NCI-H748 treated with DMSO at 0.1 percent for 48 hours (cell line): ENCODE measurements around the gene MED13L.
"Not testable (repeated sequence)": the region's sequence is repeated elsewhere in the genome, so short reads cannot be mapped to it uniquely, and the experiment has no call there.

Experiments
- DNase-seq: peaks from one replicate; lab custom pipeline; 2025; lab: John Stamatoyannopoulos, UW

The MED13L gene

DNA sequence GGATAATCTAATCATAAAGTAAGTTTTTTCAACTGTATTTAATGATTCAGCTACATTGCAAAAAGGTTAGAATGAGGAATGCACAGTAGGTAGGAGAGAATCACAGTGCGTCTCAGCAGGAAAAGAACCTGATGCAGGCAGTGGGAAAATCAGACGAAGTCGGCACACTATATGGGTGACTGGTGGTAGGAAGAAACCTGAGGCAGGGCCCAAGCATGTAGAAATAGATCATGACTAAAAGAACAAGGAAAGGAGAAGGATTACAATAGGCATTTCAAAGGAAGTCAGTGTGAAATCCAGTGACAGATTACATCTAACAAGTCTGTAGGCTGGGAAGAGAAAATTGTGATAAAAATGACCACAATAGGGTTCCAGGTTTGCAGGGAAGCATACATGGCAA, 267.0 kb downstream of the MED13L start:
- DNase-seq, result no peak

DNA sequence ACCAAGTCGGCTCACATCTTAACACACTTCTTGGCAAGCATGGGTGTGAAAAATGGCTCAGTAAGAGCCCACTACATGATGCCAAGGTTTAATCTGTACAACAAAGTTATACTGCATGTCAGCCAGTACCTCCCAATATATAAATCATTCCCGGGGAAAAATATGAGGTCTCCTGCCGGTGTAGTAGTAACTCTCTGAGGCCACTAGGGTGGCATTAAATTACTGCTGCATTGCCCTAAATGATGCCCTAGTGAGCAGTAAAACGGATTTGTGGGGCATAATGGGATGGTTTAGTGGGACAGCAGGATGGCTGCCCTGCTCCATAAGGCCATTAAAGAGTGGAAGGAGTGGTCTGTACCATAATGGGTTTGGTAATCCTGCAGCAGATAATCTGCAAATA, 267.7 kb downstream of the MED13L start:
- DNase-seq, result no peak

DNA sequence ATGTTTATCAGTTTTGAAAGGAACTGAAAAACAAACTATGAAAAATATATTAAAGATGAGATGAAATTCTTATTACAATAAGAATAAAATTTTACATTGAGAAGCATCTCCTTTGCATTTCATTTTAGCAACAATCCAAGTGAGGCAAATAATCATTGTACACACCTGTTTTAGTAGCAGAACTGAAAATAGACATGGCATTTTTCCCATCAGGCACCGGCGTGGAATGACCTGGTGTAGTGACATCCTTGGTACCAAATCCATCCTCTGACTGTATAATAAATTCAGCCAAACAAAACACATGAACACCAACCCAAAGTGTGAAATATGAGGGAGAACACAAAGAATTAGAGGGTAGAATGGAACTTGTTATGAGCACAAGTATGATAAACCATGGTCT, 271.4 kb downstream of the MED13L start:
- no peak for DNase-seq

DNA sequence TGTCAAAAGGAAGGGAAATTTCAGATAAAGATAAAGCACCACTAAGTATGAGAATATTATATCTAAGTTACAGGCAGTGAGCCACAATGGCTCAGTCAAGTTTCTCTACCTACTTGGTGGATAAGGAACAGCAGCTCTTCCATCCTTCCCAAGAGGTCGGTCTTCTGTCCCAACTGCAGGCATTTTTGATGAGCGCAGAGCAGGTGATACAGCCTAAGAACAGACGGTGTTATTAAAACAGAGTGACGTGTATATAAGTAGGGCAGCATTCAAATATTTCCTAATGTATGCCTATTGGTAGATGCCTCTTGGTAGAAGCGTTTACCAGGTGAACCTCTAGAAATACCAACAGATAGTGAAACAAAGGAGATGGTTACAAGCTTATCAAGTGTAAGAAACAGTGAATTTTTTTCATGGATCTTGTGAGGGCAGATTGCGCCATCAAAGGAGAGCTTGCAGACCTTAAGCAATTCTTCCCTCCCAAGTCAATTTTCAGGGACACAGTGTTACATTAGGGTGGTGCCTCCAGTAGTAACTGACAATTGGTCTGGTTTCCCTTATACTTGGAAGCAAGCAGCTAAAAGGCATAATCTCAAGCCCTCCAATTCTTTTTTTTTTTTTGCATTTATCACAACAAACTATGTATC, 274.5 kb downstream of the MED13L start:
- DNase-seq, result no peak

DNA sequence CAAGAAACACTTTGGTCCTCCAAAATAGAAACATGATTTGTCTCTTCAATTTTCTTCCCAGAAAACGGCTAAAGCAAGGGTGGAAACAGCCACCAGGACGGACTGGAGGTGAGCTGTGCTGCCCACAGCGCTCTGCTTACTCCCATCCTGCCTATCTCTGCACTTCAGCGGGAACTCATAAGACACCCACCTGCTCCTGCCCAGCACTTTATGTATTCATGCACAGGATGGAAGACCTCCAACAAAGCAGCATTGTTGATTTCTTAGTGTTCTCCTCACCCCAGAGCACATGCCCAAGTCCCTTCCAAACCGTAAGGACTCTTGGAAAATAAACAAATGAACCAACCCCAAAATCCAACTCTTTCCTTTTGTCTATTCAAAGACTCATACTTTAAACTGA, 277.2 kb downstream of the MED13L start:
- no peak for DNase-seq

DNA sequence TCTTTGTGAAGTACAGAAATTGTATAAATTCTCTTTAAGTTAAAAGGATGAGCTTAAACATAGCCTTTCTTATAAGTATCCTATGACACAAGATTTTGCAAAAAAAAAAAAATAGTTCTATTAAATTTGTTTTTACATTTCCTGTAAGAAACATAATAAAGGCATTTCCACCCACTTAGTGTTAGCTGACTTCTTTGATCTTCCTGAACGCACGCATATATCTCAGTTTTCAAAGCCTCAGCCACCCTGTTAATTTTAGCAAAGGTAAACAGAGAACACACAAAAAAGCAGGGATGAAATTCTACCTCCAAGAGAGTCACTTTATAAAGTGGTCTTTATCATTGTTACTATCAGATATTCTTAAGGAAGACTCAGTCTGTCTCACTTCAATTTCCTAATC, 277.9 kb downstream of the MED13L start:
- no peak for DNase-seq

DNA sequence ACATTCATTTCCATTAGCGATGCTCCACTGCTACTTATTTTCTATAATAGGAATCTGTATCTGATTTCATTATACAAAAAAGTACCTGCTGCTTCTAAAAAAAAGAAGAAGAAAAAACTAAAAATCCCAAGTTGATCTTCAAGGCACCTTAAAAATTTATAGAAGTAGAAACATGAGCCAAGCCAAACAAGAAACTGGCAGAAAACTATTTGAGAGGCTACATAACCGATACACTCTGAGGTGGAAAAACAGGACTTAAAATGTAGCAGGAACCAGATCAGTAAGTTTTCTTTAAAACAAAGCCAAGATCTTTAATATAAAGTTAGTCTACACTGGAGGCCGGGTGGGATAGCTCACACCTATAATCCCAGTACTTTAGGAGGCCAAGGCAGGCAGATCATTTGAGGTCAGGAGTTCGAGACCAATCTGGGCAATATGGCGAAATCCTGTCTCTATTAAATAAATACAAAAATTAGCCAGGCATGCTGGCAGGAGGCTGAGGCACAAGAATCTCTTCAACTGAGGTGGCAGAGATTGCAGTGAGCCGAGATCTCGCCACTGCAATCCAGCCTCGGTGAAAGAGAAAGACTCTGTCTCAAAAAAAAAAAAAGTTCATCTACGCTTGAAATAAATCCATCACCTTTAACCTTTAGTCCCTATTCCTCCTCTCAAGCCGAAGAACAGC, 278.6 kb downstream of the MED13L start:
- DNase-seq, result no peak

DNA sequence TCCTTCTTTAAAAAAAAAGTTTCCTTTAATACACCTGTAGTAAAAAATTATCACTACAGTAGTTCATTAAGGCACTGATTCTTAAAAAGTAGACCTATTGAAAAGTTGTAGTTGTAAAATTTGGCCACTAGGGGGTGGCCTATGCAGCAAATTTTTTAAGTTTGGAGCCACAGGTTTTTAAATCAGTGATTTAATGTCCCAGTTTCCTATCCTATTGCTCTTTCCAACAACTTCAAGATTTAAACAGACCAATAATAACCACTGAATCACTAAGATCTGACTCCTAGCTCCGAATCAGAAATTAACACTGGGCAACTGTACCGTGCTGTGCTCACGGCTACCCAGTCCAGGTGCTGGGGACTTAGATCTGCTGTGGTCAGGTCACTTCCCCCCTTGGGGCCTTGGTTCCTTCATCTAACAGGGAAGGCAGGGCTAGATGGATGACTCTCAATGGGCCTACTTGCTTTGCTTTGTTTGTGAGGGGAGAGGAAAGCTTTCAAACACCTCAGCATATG, 279.3 kb downstream of the MED13L start:
- DNase-seq, result no peak

DNA sequence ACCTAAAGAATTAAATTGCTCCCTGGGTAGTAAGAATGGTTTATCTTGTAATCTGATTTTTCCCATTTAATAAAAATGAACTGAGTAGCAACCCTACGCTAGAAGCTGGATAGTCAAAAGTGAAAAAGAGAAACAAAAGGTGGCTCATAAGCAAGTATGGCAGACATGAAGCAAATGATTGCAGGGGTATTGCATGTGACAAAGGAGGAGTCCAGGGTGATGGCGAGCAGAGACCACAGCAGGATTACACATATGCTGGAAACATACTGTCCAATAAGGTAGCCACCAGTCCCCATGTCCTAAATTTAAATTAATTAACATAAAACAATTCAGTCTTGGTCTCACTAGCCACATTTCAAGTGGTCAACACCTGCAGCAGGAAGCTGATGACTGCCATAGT, 283.8 kb downstream of the MED13L start:
- DNase-seq, result no peak

DNA sequence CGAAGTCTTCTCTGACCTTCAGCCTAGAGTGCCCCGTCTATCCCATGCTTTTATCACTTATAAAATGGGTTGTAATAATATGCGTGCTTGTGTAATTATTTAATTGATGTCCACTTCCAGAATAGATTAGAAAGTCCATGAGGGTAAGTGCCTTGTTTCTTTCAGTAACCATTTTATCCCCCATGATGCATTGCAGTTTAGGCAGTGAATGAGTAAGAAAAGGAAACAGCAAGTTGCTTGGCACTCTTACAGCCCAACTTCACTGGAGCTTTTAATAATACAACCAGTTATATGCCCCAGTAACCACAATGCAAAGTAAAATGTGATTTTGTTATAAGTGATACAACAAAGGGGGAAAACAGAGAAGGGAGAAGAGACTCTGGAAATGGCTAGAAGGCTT, 287.3 kb downstream of the MED13L start:
- no peak for DNase-seq

DNA sequence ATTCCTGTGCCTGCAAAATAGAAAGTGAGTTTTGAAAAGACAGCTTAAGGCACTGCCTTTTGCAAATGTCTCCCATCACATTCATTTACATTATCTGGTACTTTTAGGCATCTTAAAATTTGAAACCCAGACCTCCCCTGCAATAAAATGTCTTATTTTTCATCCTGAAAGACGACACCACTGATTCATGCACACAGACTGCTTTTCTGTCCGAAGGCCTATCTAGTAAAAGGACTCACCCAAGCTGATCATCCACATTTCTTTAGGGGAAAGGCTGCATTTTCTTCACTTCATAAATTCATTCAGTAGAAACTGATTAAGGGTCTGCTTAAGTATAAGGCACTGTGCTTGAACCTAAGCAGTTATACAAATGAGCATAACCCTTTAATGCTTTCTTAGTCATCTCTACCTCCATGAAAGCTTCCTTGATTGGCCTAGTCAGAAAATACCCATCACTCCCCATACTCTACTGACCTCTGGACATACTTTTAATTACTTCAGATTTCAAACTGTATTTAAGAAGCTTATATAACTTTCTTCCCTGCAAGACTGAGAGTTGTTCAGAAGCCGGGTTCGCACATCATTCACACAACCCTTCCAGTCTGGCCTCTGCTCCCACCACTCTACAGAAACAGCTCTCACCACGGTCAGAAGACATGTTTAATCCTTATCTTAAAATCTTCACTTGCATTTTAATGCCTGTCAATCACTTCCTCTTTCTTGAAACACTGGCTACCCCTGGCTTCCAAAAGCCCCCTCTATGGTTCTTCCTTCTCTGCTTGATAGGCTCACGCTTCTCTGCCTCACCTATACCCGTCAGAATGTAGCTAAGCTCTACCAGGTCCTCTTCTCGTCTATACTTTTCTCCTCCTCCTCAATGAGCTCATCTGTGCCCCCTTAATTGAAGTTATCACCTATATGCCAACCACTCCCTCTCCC, 288.6 kb downstream of the MED13L start:
- DNase-seq, result no peak

DNA sequence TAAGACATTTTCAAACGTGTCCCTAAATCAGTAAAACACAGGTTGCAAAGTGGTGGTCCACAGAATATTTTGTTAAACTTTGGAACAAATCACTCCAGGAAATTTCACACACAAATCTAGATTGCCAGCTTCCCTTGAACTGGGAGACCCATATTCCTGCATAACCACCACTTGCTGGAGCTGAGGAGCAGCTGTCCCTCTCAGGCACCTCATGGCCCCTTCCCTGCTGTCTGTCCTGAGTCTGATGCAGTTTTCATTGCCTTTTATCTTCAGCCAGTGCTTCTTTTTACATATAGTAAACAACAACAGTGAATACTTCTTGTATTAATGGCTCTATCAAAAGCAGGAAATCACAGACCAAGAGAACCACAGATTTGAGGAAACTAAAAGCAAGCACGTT, 289.3 kb downstream of the MED13L start:
- DNase-seq, result no peak

DNA sequence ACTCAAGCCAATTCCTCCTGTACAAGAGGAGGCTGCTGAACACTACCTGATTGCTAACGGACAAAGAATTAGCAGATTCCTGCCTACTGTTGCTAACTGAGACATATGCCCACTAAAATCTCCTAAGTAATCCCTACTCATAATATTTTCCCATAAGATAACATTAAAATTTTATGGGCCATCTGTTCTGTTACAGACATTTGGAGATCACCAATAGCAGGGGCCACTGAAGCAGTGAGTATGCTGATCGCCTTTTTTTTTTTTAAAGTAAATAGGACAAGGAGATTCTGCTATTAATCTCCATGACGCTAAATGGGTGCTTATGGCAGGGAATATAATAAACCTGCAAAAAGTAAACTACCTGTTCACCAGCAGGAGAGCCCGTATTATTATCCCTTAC, 292.9 kb downstream of the MED13L start:
- DNase-seq, result no peak

DNA sequence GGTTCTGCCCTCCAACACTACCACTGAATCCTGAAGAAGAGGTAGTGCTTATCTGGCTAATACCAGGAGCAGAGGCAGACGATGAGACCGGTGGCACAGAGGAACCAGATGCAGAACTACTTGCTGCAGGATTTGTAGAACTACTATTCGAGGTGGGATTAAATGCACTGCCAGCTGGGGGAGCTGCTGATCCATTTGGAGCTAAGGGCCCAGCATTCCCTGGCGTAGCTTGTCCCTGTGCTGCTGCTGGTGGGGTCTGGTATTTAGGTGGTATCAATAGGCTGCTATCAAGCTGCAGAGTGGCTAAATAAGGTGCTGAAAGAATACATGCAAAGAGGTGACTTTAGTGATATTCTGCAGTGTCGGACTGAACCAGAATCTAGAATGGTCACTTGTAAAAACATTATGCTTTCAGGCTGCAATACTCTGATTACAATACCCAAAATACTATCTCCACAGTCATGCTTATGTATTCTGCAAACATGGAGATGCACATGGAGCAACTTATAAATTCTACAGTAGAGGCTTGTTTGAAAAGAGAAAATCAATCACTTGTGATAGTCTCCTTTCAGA, 294.2 kb downstream of the MED13L start:
- DNase-seq, result no peak

DNA sequence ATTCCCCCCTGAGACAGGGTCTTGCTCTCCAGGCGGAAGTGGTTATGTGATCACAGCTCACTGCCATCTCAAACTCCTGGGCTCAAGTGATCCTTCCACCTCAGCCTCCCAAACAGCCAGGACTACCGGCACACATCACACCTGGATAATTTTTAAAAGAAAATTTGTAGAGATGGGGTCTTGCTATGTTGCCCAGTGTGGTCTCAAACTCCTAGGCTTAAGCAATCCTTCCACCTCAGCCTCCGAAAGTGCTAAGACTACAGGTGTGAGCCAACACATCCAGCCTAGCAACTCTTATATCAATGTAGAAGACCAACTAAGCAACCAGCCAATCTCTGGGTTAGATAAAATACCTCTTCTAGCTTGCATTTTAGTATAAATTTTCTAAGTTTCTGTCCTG, 297.2 kb downstream of the MED13L start:
- no peak for DNase-seq

DNA sequence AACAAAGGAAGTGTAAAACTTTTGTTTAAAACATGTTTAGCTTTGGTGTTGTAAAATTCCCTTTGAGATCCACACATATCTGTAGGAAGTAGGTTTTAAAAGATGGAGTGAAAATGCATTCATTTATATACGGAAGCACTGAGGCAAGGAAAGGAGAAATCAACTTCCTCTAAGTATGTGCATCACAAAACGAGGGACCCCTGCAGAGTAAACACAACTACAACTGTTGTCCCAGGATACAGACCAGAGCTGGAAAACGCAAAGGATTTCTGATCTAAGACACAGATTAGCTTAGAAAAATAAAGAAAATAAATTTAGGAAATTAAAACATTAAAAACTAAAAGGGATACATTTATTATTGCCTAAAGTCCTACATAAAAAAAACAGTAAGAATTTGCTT, 297.6 kb downstream of the MED13L start:
- DNase-seq, result no peak

DNA sequence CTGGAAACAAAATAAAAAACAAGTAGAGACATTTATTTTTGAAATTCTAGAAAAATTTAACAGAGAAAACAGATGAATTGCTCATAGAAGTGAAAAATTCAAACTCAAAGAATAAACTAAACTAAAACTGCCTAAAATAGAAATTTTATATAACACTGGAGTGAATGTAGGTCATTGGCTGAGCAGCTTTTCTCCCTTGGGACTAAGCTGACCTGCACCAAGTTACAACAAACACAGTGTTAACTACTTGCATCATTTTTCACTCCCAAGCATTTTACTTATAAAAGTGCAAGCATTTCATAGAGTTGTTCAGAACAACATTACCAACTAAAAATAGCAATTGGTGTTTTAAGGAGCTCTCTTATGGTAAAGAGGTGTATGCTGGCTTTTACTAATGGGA, 298.1 kb downstream of the MED13L start:
- DNase-seq, result no peak

DNA sequence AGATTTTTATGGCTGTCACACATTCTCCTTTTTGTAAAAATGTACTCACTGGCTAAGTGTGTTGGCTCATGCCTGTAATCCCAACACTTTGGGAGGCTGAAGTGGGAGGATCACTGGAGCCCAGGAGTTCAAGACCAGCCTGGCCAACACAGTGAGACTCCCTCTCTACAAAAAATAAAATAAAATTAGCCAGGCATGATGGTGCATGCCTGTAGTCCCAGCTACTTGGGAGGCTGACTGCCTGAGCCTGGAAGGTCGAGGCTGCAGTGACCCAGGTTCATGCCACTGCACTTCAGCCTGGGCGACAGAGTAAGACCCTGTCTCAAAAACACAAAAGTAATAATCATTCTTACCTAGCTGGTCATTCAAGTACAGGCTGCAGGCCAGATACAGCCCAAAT, 300.7 kb downstream of the MED13L start:
- not testable (repeated sequence) for DNase-seq

DNA sequence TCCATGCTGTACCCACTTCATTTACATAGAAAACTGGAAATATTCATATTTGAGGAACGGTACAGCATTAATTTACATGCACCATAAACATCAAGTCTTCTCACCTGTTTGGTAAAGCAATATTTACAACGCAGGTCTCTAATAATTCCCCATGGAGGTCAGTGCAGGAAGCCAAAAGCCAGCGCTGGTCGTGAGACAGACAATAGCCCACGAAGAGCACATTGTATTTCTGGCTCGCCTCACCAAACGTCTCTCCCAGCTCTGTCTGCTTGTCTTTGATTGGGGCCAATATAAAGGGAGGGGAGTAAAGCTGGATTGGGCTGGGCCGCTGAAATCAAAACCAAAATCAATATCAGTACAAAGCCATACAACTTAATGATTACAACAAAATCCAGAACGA, 302.1 kb downstream of the MED13L start:
- no peak for DNase-seq

DNA sequence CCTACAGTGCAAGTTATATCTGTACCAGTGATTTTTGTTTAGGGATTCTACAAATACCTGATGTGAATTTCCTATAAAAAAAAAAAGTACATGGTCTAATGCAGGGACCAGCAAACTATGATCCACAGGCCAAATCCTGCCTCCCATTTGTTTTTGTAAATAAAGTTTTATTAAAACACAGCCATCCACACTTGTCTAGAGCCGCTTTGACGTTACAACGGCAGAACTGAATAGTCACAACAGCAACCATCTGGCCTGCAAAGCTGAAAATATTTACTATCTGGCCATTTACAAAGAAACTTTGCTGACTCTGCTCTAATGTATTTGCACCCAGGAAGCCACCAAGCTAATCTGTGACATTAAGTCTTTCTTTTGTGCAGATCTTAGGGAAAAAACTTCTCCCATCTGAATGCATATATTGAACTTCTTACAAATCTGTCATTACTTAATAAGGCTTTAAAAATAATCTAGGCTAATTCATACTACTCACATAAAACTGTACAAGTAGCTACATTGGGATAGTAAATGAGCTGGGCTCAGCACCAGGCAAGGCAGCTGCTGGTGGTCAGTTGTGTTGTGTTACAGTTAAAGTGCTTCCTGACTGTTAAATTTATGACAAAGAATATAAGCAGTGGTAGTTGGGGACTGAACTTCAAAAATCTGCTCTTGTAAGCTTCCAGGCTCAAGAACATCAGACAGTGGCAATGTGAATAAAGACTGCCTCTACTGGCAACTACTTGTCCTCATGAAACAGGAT, 303.3 kb downstream of the MED13L start:
- no peak for DNase-seq

DNA sequence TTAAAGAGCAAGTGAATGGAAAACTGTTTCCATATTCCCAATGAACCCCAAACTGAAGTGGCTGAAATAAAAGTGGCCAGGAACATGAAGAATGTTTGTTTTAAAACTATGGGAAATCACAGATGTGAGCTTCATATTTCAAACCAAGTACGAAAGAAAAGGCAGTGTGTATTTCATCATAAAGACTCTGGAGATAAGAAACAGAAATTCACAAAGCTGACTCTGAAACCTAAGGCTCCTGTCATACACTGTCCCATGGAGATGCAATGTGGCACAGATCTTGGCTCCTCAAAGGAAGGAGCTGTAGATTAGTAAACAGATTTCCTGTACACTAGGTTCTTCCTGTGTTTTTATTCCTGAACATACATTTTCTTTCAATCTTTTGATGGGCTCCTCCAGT, 304.4 kb downstream of the MED13L start:
- DNase-seq, result no peak

DNA sequence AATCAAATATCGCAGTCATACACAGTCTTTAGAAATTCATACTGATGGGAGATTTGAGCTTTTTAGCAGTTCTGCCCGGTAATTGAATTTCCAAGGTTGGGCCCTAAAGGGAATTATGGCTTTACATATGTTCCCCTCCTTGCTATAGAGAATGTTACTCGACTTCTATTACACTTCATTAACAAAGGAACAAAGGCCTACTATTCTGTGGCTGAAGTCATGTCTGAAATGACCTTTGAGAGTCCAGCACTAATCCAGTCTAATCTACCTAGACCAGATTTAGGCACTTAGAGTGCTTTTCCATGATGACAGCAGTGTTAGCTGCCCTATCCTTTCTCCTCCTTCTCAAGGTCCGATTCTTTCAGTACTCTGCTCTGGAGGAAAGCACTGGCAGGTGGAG, 305.3 kb downstream of the MED13L start:
- no peak for DNase-seq
